Measurements from ENCODE around the gene IGF2BP3. TPM values are rescaled to one million over a fixed set of nuclear protein-coding genes. Genes with fewer than 3 reads are reported as not detected.
"Not testable (repeated sequence)": the region's sequence is repeated elsewhere in the genome, so short reads cannot be mapped to it uniquely, and the experiment has no call there.

IGF2BP3 gene
- total RNA-seq, 1 experiment from 2014 or later = 111 TPM

DNA sequence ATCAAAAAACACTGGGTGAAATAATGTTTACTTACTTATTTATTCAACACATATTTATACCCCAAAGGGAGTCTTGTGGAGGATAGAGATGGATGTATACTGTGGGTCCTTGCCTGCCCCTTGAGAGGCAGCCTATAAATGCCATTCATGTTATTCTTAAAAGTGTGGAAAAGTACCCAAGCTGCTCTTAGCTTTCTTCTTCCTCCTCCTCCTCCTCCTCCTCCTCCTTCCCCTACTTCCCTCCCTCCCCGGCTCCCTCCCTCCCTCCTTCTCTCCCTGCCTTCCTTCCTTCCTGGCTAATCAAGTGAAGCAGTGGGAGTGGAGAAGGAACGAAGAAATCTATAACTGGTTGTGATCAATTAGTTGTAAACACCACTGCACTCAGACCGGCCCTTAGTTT lies 21.2 kb upstream of the IGF2BP3 start:
- TF ChIP-seq, protein P1, sequence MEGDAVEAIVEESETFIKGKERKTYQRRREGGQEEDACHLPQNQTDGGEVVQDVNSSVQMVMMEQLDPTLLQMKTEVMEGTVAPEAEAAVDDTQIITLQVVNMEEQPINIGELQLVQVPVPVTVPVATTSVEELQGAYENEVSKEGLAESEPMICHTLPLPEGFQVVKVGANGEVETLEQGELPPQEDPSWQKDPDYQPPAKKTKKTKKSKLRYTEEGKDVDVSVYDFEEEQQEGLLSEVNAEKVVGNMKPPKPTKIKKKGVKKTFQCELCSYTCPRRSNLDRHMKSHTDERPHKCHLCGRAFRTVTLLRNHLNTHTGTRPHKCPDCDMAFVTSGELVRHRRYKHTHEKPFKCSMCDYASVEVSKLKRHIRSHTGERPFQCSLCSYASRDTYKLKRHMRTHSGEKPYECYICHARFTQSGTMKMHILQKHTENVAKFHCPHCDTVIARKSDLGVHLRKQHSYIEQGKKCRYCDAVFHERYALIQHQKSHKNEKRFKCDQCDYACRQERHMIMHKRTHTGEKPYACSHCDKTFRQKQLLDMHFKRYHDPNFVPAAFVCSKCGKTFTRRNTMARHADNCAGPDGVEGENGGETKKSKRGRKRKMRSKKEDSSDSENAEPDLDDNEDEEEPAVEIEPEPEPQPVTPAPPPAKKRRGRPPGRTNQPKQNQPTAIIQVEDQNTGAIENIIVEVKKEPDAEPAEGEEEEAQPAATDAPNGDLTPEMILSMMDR (IDR thresholded peaks at IDR 0.05; ENCODE audit: unreplicated experiment) = no peak
- BruUV-seq (replicated peaks) = no TSS peak
- intact Hi-C loops (cut with micrococcal nuclease; ENCODE audit: unreplicated experiment) = no loop called here
- no peak overlapping the region for H3K4me3 Mint-ChIP-seq (ENCODE audit: low read depth, unreplicated experiment)
- CTCF ChIA-PET = interaction anchor here (0.7 kb wide), 1 partner anchor 151 kb away, joined by 14 read pairs; no protein-coding TSS in a partner anchor
- no peaks in the 10 kb centered on the region for H3K27me3 Mint-ChIP-seq (ENCODE audit: unreplicated experiment)
- peaks cover 5% of the 10 kb centered on the region for H3K36me3 Mint-ChIP-seq (ENCODE audit: insufficient read depth, unreplicated experiment)
- no peak overlapping the region for H3K27ac Mint-ChIP-seq (ENCODE audit: unreplicated experiment)
- peaks cover 1% of the 10 kb centered on the region for H3K4me1 Mint-ChIP-seq (ENCODE audit: low read depth, unreplicated experiment)
- no peak for DNase-seq
- H3K9me3 Mint-ChIP-seq (ENCODE audit: low read depth, unreplicated experiment) = no peaks in the 10 kb centered on the region

DNA sequence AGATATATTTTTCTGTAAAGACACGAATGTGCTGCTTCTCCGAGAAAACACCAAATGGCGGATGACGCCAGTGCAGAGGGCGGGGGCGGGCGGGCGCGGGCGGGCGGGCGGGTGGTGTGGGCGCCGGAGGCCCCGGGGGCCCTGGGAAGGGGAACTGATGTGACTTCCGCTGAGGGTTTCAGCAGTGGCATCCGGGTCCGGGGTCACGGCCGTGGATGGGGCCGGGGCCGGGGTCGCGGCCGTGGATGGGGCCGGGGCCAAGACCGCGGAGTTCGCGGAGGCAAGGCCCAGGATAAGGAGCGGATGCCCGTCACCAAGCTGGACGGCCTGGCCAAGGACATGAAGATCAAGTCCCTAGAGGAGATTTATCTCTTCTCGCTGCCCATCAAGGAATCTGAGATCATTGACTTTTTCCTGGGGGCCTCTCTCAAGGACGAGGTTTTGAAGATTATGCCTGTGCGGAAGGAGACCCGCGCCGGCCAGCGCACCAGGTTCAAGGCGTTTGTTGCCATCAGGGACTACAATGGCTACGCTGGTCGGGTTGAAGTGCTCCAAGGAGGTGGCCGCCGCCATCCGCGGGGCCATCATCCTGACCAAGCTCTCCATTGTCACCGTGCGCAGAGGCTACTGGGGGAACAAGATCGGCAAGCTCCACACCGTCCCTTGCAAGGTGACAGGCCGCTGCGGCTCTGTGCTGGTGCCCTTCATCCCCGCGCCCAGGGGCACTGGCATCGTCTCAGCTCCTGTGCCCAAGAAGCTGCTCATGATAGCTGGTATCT lies 20.3 kb upstream of the IGF2BP3 start:
- CTCF ChIA-PET = interaction anchor here (0.6 to 0.7 kb wide), 2 partner anchors 227 to 980 kb away, joined by 3 to 10 read pairs; no protein-coding TSS in a partner anchor
- intact Hi-C loops (cut with micrococcal nuclease; ENCODE audit: unreplicated experiment) = no loop called here
- Mint-ChIP-seq H3K36me3 (ENCODE audit: insufficient read depth, unreplicated experiment) (peaks cover 5% of the 10 kb centered on the region), H3K27me3 (ENCODE audit: unreplicated experiment) (no peaks in the 10 kb centered on the region), H3K9me3 (ENCODE audit: low read depth, unreplicated experiment) (no peaks in the 10 kb centered on the region), H3K4me1 (ENCODE audit: low read depth, unreplicated experiment) (peaks cover 9% of the 10 kb centered on the region), H3K4me3 (ENCODE audit: low read depth, unreplicated experiment) (no peak overlapping the region), H3K27ac (ENCODE audit: unreplicated experiment) (no peak overlapping the region)
- no TSS peak for BruUV-seq (replicated peaks)
- DNase-seq = no peak
- TF ChIP-seq, protein P1 (IDR thresholded peaks at IDR 0.05; ENCODE audit: unreplicated experiment) = no peak

DNA sequence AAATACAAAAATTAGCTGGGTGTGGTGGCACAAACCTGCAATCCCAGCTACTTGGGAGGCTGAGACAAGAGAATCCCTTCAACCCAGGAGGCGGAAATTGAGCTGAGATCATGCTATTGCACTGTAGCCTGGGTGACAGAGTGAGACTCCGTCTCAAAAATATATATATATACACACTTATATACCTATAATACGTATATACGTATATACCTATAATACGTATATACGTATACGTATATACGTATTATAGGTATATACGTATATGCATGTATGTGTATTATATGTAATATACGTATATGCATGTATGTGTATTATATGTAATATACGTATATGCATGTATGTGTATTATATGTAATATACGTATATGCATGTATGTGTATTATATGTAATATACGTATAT lies 18.4 kb upstream of the IGF2BP3 start:
- CTCF ChIA-PET; H3K36me3 Mint-ChIP-seq (ENCODE audit: insufficient read depth, unreplicated experiment); BruUV-seq (replicated peaks): not testable (repeated sequence)

DNA sequence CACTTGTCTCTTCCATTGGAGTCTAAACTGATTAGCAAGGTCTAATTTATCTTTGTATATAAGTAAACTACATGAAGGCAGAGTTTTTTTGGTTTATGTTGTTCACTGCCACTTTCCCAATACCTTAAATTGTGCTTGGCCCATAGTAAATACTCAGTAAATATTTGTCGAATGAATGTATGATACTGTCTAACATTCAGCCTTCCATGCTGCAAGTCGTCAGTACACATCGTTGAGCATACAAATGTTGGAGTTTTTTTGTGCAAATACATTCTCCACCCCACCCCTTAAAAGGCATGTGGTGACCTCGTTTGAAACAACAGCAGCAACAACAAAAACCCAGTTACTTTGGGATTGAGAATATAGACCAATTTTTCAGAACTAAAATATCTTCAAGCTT lies 17.4 kb upstream of the IGF2BP3 start:
- Mint-ChIP-seq H3K36me3 (ENCODE audit: insufficient read depth, unreplicated experiment) (peaks cover 5% of the 10 kb centered on the region), H3K4me1 (ENCODE audit: low read depth, unreplicated experiment) (peaks cover 9% of the 10 kb centered on the region), H3K27ac (ENCODE audit: unreplicated experiment) (no peak overlapping the region), H3K9me3 (ENCODE audit: low read depth, unreplicated experiment) (no peaks in the 10 kb centered on the region), H3K4me3 (ENCODE audit: low read depth, unreplicated experiment) (no peak overlapping the region), H3K27me3 (ENCODE audit: unreplicated experiment) (no peaks in the 10 kb centered on the region)
- DNase-seq = no peak
- TF ChIP-seq, protein P1 (IDR thresholded peaks at IDR 0.05; ENCODE audit: unreplicated experiment) = no peak
- intact Hi-C loops (cut with micrococcal nuclease; ENCODE audit: unreplicated experiment) = no loop called here
- CTCF ChIA-PET = interaction anchor here (0.6 kb wide), 1 partner anchor 52 kb away, joined by 6 read pairs; no protein-coding TSS in a partner anchor
- BruUV-seq (replicated peaks) = TSS peak; percentile 38

More for the DNA sequence above, 18.4 kb upstream of the IGF2BP3 start:
- H3K4me1 Mint-ChIP-seq (ENCODE audit: low read depth, unreplicated experiment); DNase-seq; H3K4me3 Mint-ChIP-seq (ENCODE audit: low read depth, unreplicated experiment); H3K27ac Mint-ChIP-seq (ENCODE audit: unreplicated experiment); H3K9me3 Mint-ChIP-seq (ENCODE audit: low read depth, unreplicated experiment); H3K27me3 Mint-ChIP-seq (ENCODE audit: unreplicated experiment); intact Hi-C loops (cut with micrococcal nuclease; ENCODE audit: unreplicated experiment): not testable (repeated sequence)

Data from Calu3 (cell line).